ENCODE results near the gene MIPOL1. TPM values are rescaled to one million over a fixed set of nuclear protein-coding genes. Genes with fewer than 3 reads are reported as not detected.

MIPOL1 gene
- total and polyA plus RNA-seq, 7 donors: 0.77 to 5.6 (median 5.1) TPM

DNA sequence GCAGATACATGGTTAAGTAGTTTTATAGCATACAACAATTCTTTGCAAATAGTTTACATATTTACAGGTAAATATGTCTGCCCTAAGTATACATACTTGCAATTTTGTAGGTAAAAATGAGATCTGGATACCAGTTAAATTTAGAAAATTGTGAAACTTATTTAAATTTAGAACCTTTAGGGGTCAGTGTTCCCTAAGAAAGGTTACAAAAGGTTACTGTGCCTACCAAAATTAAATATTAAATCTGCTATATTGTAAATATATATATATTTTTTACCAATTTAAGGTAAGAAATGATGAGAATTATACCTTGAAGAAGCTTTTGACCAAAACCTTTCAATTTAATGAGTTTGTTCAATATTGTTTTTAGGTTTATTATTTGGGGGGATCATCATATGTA lies 54.0 kb downstream of the MIPOL1 start:
- Histone ChIP-seq H3K4me1 (no peaks in the 10 kb centered on the region), H3K36me3 (ENCODE audit: insufficient read depth in 1 of 2, low read depth in 1 of 2) (peaks cover 0 to 7% of the 10 kb centered on the region in 2 donors), H3K27ac (no peak overlapping the region), H3K27me3 (ENCODE audit: insufficient read depth in 3 of 3, low read length in 2 of 3) (no peaks in the 10 kb centered on the region), H3K9me3 (no peaks in the 10 kb centered on the region), H3K4me3 (no peak overlapping the region)
- no peak for DNase-seq
- TF ChIP-seq, protein P1, sequence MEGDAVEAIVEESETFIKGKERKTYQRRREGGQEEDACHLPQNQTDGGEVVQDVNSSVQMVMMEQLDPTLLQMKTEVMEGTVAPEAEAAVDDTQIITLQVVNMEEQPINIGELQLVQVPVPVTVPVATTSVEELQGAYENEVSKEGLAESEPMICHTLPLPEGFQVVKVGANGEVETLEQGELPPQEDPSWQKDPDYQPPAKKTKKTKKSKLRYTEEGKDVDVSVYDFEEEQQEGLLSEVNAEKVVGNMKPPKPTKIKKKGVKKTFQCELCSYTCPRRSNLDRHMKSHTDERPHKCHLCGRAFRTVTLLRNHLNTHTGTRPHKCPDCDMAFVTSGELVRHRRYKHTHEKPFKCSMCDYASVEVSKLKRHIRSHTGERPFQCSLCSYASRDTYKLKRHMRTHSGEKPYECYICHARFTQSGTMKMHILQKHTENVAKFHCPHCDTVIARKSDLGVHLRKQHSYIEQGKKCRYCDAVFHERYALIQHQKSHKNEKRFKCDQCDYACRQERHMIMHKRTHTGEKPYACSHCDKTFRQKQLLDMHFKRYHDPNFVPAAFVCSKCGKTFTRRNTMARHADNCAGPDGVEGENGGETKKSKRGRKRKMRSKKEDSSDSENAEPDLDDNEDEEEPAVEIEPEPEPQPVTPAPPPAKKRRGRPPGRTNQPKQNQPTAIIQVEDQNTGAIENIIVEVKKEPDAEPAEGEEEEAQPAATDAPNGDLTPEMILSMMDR (IDR thresholded peaks at IDR 0.05): no peak
- intact Hi-C loops (cut with DNase I): no loop called here
- ATAC-seq: no peak

DNA sequence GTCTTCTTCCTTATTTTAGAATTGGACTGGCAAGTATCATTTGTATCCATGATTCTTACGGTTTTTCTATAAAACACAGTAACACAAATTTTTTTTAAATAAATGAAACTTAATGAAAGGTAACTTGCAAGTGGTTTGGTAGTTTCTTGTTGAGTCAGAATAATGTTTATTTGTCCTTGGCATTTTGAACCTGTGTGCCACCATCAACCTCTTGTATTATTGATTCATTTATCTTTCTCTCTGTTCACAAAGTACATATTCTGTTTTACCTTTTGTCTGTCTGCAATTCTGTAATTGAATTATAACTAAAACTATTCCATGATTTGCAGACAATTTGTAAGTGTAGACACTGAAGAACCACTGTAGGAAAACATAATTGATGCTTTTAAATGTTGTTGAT lies 54.7 kb downstream of the MIPOL1 start:
- ATAC-seq (no peak), DNase-seq (no peak)
- Histone ChIP-seq H3K4me1 (no peaks in the 10 kb centered on the region), H3K36me3 (ENCODE audit: insufficient read depth in 1 of 2, low read depth in 1 of 2) (peaks cover 0 to 7% of the 10 kb centered on the region in 2 donors), H3K9me3 (no peaks in the 10 kb centered on the region), H3K27me3 (ENCODE audit: insufficient read depth in 3 of 3, low read length in 2 of 3) (no peaks in the 10 kb centered on the region), H3K27ac (no peak overlapping the region), H3K4me3 (no peak overlapping the region)
- TF ChIP-seq, protein P1 (IDR thresholded peaks at IDR 0.05): no peak
- 98 to 100% (median 100%) methylated on average over 1 of the region's 1 CpG for WGBS, 3 donors
- intact Hi-C loops (cut with DNase I): no loop called here

DNA sequence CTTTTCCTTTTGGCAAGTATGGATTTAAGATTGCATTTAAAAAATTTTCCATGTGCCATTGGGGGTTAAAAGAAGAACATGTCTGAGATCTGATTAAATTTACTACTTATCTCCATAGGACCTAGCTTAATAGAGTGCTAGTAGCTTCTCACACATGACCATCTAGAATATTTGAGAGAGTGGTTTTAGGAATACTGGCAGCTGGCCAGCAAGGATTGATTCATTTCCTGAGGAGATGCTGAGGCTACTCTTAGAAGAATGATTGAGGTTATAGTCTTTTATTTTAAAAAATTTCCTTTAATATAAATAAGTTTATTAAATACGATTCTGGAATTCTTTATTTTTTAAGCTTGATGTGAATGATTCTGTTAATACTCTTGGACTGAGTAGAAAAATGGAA lies 56.2 kb downstream of the MIPOL1 start:
- Histone ChIP-seq H3K36me3 (ENCODE audit: insufficient read depth in 1 of 2, low read depth in 1 of 2) (no peaks in the 10 kb centered on the region), H3K9me3 (no peaks in the 10 kb centered on the region), H3K4me3 (no peak overlapping the region), H3K4me1 (no peaks in the 10 kb centered on the region), H3K27ac (no peak overlapping the region), H3K27me3 (ENCODE audit: insufficient read depth in 3 of 3, low read length in 2 of 3) (no peaks in the 10 kb centered on the region)
- DNase-seq (no peak), ATAC-seq (no peak)
- intact Hi-C loops (cut with DNase I): no loop called here
- 76 to 85% (median 81%) methylated on average over 1 of the region's 1 CpG for WGBS, 3 donors
- TF ChIP-seq, protein P1 (IDR thresholded peaks at IDR 0.05): no peak

DNA sequence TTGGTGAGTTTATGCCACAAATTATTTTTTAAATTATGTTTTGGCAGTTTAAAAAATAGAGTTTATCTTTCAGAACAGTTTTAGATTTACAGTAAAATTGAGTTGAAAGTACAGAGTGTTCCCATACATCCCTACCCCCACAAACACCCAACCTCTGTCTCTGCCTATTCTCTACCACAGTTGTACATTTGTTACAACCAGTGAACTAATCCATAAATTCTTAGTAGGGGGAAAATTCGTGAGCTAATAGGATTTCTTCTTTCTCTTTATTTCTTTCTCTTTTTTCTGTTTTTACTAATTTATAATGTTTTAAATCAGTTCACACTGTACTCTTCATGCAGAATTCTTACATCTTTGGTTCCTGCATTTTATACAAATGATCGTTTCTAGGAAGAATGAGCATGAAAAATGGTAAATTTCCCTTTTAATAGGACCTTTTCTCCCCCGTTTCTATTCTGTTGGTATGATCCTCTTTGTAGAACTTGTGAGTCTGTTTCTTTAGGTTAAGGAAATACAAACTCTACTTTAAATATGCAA lies 56.7 kb downstream of the MIPOL1 start:
- intact Hi-C loops (cut with DNase I): no loop called here

More for the DNA sequence above, 56.7 kb downstream of the MIPOL1 start:
- WGBS, 3 donors: 78 to 81% (median 79%) methylated on average over 3 of the region's 3 CpGs
- Histone ChIP-seq H3K9me3 (no peaks in the 10 kb centered on the region), H3K36me3 (ENCODE audit: insufficient read depth in 1 of 2, low read depth in 1 of 2) (no peaks in the 10 kb centered on the region), H3K27ac (no peak overlapping the region), H3K4me1 (no peaks in the 10 kb centered on the region), H3K27me3 (ENCODE audit: insufficient read depth in 3 of 3, low read length in 2 of 3) (no peaks in the 10 kb centered on the region), H3K4me3 (no peak overlapping the region)
- DNase-seq (no peak), ATAC-seq (no peak)
- TF ChIP-seq, protein P1 (IDR thresholded peaks at IDR 0.05): no peak

Measured in psoas muscle (tissue), 8 donors.